ENCODE measurements around the gene HECTD4. TPM values are rescaled to one million over a fixed set of nuclear protein-coding genes. Genes with fewer than 3 reads are reported as not detected.
A peak's percentile ranks its signal among the peaks of the same experiment; 100 is the strongest.

Gene HECTD4
- total and polyA plus RNA-seq, 2 of the 4 experiments (the other 2 are of a cell fraction), result 12.9 to 13.0 TPM

GRCh38 chr12:112283546-112283945 lies 98.7 kb downstream of the HECTD4 start:
- Histone ChIP-seq H3K18ac (ENCODE audit: low read depth, low read length) (no peak overlapping the region), H3K4ac (ENCODE audit: low read depth, low read length) (no peak overlapping the region), H3K27ac (ENCODE audit: insufficient read depth, low read length) (no peak overlapping the region), H4K8ac (ENCODE audit: low read depth in 2 of 2, low read length in 2 of 2) (no peak overlapping the region), H3K56ac (ENCODE audit: extremely low read depth, insufficient read depth, low read length) (no peak overlapping the region), H3K4me3 (ENCODE audit: insufficient read depth, low read depth, low read length) (no peak overlapping the region), H2AK9ac (replicated peaks; ENCODE audit: low read depth, low read length, poor library complexity) (no peak overlapping the region), H3K9me3 (ENCODE audit: control insufficient read depth, insufficient read depth, low read length) (peaks cover 2% of the 10 kb centered on the region), H3K36me3 (ENCODE audit: control insufficient read depth, insufficient read depth, low read length) (peaks cover 3% of the 10 kb centered on the region), H3K9me1 (ENCODE audit: insufficient read depth, low read length) (peaks cover 5% of the 10 kb centered on the region; the same call in 1 of the 2 replicates), H4K20me1 (ENCODE audit: insufficient read depth, low read length) (no peaks in the 10 kb centered on the region; the same call in 1 of the 2 replicates), H3K9ac (ENCODE audit: low read depth, low read length) (no peak overlapping the region), H2AK5ac (ENCODE audit: low read depth, low read length) (no peak overlapping the region), H3K4me1 (ENCODE audit: control insufficient read depth, insufficient read depth, low read length) (peaks cover 2% of the 10 kb centered on the region; the same call in 1 of the 2 replicates), H3K79me1 (ENCODE audit: low read depth in 1 of 2, low read length in 2 of 2) (peaks cover 14 to 28% of the 10 kb centered on the region in 2 experiments), H3K4me2 (ENCODE audit: low read depth, low read length) (no peak overlapping the region), H3K14ac (replicated peaks; ENCODE audit: low read depth, low read length) (no peak overlapping the region), H4K91ac (ENCODE audit: insufficient read depth, low read depth, low read length) (no peak overlapping the region), H2BK20ac (ENCODE audit: low read depth, low read length) (no peak overlapping the region), H4K5ac (ENCODE audit: low read depth, low read length) (no peak overlapping the region), H2AFZ (replicated peaks; ENCODE audit: low read length, poor library complexity) (no peak overlapping the region), H3K23ac (ENCODE audit: low read depth, low read length) (no peak overlapping the region), H2BK5ac (ENCODE audit: low read depth, low read length, poor library complexity, severe bottlenecking) (no peak overlapping the region), H3K27me3 (ENCODE audit: control insufficient read depth, insufficient read depth, low read length) (no peaks in the 10 kb centered on the region), H2BK120ac (ENCODE audit: low read depth, low read length) (no peak overlapping the region), H2BK15ac (ENCODE audit: low read depth, low read length) (no peak overlapping the region)
- WGBS, 2 experiments (ENCODE audit: extremely low coverage in 2 of 2, insufficient read length in 1 of 2), result 0% methylated on average over 1 of the region's 2 CpGs; no CpG with 5 or more reads in 1 of the 2 experiments
- TF ChIP-seq CHD1 (IDR thresholded peaks at IDR 0.05; ENCODE audit: low read depth, low read length) (no peak), RFX5 (IDR thresholded peaks at IDR 0.05; ENCODE audit: low read depth, low read length) (no peak), MAFK (IDR thresholded peaks at IDR 0.05; ENCODE audit: low read depth, low read length) (no peak), SMC3 (IDR thresholded peaks at IDR 0.05; ENCODE audit: low read depth, low read length) (no peak), MAZ (IDR thresholded peaks at IDR 0.05; ENCODE audit: borderline replicate concordance, low read depth, low read length) (no peak), USF2 (IDR thresholded peaks at IDR 0.05; ENCODE audit: low read depth, low read length) (no peak), RCOR1 (IDR thresholded peaks at IDR 0.05; ENCODE audit: insufficient replicate concordance, low read length) (no peak)
- DNase-seq (no peak), ATAC-seq (ENCODE audit: low read depth) (peak; percentile 17; the same call in 1 of the 2 replicates)
- ChIA-PET POLR2A (ENCODE audit: unreplicated experiment) (interaction anchor here (0.6 kb wide), 2 partner anchors 10 to 11 kb away, joined by 5 to 6 read pairs; no protein-coding TSS in a partner anchor), CTCF (interaction anchor here (1.0 kb wide), 1 partner anchor 199 kb away, joined by 3 read pairs; no protein-coding TSS in a partner anchor)
- dilution Hi-C loops (cut with HindIII; ENCODE audit: low sequenced_read_pairs, unreplicated experiment) (no loop called here), in situ Hi-C loops (cut with MboI; ENCODE audit: low sequenced_read_pairs) (no loop called here), intact Hi-C loops (cut with micrococcal nuclease) (no loop called here)
- BruUV-seq (replicated peaks), result no TSS peak

Measured in IMR-90 (cell line).